HG03342 (cell line): Measurements from ENCODE around the gene PRKAR2B.
"Not testable (repeated sequence)": the region's sequence is repeated elsewhere in the genome, so short reads cannot be mapped to it uniquely, and the experiment has no call there.

Experiments
- ATAC-seq: cut with Tn5 transposase; IDR thresholded peaks from one replicate; pipeline ENCODE4 v1.9.1; 2021; ENCODE audit warnings: mild to moderate bottlenecking, moderate library complexity; ENCODE audit not compliant: unreplicated experiment

Gene PRKAR2B

GRCh38 chr7:107026166-107026565 is 18.3 kb upstream of the PRKAR2B start:
- no peak for ATAC-seq

- no peak for ATAC-seq
Measured at GRCh38 chr7:107027208-107027607, 17.3 kb upstream of the PRKAR2B start.

- no peak for ATAC-seq
Measured at GRCh38 chr7:107029061-107029763, 15.3 kb upstream of the PRKAR2B start.

GRCh38 chr7:107029764-107030286 is 14.7 kb upstream of the PRKAR2B start:
- ATAC-seq = no peak

GRCh38 chr7:107032050-107032449 is 12.5 kb upstream of the PRKAR2B start:
- no peak for ATAC-seq

GRCh38 chr7:107032720-107033438 is 11.6 kb upstream of the PRKAR2B start:
- ATAC-seq = no peak

GRCh38 chr7:107034553-107034952 is 10.0 kb upstream of the PRKAR2B start:
- no peak for ATAC-seq

- no peak for ATAC-seq
Measured at GRCh38 chr7:107035446-107035845, 9.1 kb upstream of the PRKAR2B start.

GRCh38 chr7:107036535-107036934 is 8.0 kb upstream of the PRKAR2B start:
- no peak for ATAC-seq

- no peak for ATAC-seq
Measured at GRCh38 chr7:107037717-107038603, 6.5 kb upstream of the PRKAR2B start.

- ATAC-seq = no peak
Measured at GRCh38 chr7:107039199-107039900, 5.2 kb upstream of the PRKAR2B start.

GRCh38 chr7:107041097-107041496 is 3.4 kb upstream of the PRKAR2B start:
- ATAC-seq = no peak

- ATAC-seq = not testable (repeated sequence)
Measured at GRCh38 chr7:107041764-107042163, 2.7 kb upstream of the PRKAR2B start.

GRCh38 chr7:107042326-107042910 is 2.1 kb upstream of the PRKAR2B start:
- not testable (repeated sequence) for ATAC-seq

- ATAC-seq = no peak
Measured at GRCh38 chr7:107043491-107043890, 1.0 kb upstream of the PRKAR2B start.

GRCh38 chr7:107043921-107044346 is 571 bp upstream of the PRKAR2B start:
- no peak for ATAC-seq

- no peak for ATAC-seq
Measured at GRCh38 chr7:107045195-107045960, 873 bp downstream of the PRKAR2B start.

GRCh38 chr7:107045980-107046379 is 1.5 kb downstream of the PRKAR2B start:
- ATAC-seq = no peak

- no peak for ATAC-seq
Measured at GRCh38 chr7:107046491-107047259, 2.2 kb downstream of the PRKAR2B start.
